Stimulated activated memory B cell treated with anti-CD40 and anti-IgM and Interleukin-4, amounts not matched to agents 10 μg/mL and 1 μg/mL and 100 μg/mL, for 72 hours (primary cell): ENCODE data around the gene SURF4.
A peak's percentile ranks its signal among the peaks of the same experiment; 100 is the strongest.
"Not testable (repeated sequence)": the region's sequence is repeated elsewhere in the genome, so short reads cannot be mapped to it uniquely, and the experiment has no call there.

Experiments used
- ATAC-seq: fragments of 150-1000 bp; cut with Tn5 transposase; 2 replicates; pipeline ENCODE4 v1.10.0; 2021
- H3K27ac Mint-ChIP-seq: one replicate; pipeline ENCODE4 v1.8.0; 2022; ENCODE audit warnings: mild to moderate bottlenecking, mixed read lengths
- H3K27me3 Mint-ChIP-seq: one replicate; pipeline ENCODE4 v1.8.0; 2022; ENCODE audit warnings: mixed read lengths
- H3K36me3 Mint-ChIP-seq: one replicate; pipeline ENCODE4 v1.8.0; 2022; ENCODE audit warnings: mixed read lengths
- H3K4me1 Mint-ChIP-seq: one replicate; pipeline ENCODE4 v1.8.0; 2022; ENCODE audit warnings: mixed read lengths
- H3K4me3 Mint-ChIP-seq: one replicate; pipeline ENCODE4 v1.8.0; 2022; ENCODE audit warnings: mild to moderate bottlenecking, moderate library complexity, mixed read lengths
- H3K9me3 Mint-ChIP-seq: one replicate; pipeline ENCODE4 v1.8.0; 2022; ENCODE audit warnings: mixed read lengths

SURF4 gene

GRCh38 chr9:133342570-133342969 lies 33.3 kb downstream of the SURF4 start:
- Mint-ChIP-seq H3K4me1 (peaks cover 65% of the 10 kb centered on the region), H3K27ac (peak overlapping the region; percentile 79), H3K9me3 (no peaks in the 10 kb centered on the region), H3K36me3 (peaks cover 48% of the 10 kb centered on the region), H3K27me3 (no peaks in the 10 kb centered on the region), H3K4me3 (no peak overlapping the region)
- ATAC-seq = no peak

DNA sequence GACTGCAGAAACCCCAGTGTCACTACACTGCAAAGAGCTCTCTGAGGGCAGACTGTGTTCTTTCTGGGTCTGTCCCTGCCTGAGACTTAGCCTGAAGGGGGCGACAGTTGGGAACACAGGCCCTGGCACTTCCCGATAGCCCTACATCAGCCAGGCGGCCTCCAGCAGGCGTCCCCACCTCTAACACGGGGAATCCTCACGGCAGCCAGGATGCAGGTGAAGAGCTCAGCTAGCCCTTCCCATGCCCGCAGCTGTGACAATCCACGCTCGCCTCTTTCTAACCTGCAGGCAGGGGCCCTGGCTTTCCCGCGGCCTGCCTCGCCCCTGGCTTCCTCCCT lies 33.8 kb downstream of the SURF4 start:
- ATAC-seq = no peak
- H3K4me1 Mint-ChIP-seq = peaks cover 66% of the 10 kb centered on the region
- H3K27me3 Mint-ChIP-seq = no peaks in the 10 kb centered on the region
- H3K36me3 Mint-ChIP-seq = peaks cover 48% of the 10 kb centered on the region
- peak overlapping the region; percentile 79 for H3K27ac Mint-ChIP-seq
- H3K4me3 Mint-ChIP-seq = no peak overlapping the region
- H3K9me3 Mint-ChIP-seq = no peaks in the 10 kb centered on the region

GRCh38 chr9:133341369-133342068 lies 34.3 kb downstream of the SURF4 start:
- peaks cover 48% of the 10 kb centered on the region for H3K36me3 Mint-ChIP-seq
- H3K27ac Mint-ChIP-seq = peak overlapping the region; percentile 79
- no peak overlapping the region for H3K4me3 Mint-ChIP-seq
- no peaks in the 10 kb centered on the region for H3K9me3 Mint-ChIP-seq
- peak; percentile 62 for ATAC-seq
- H3K27me3 Mint-ChIP-seq = no peaks in the 10 kb centered on the region
- H3K4me1 Mint-ChIP-seq = peaks cover 65% of the 10 kb centered on the region

DNA sequence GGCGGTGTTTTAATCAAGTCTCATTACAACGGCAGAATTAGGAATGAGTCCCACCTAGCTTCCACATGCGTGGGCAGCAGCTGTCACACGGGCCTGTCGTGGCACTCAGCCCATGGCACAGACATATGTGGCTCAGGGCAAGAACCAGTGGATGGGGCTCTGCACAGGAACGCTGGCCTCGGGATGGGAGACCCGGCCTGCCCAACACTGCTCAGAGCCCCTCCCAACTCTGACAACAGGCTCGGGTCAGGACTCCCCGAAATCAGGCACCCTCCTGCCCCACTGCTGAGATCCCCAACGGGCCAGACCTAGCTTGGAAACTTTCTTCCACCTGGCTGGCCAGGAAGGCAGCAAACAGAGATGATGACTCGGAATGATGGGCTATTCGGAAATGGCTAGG lies 34.9 kb downstream of the SURF4 start:
- Mint-ChIP-seq H3K4me3 (no peak overlapping the region), H3K9me3 (no peaks in the 10 kb centered on the region)

GRCh38 chr9:133340256-133340655 lies 35.6 kb downstream of the SURF4 start:
- Mint-ChIP-seq H3K27ac (peak overlapping the region; percentile 79), H3K27me3 (no peaks in the 10 kb centered on the region), H3K9me3 (no peaks in the 10 kb centered on the region), H3K36me3 (peaks cover 58% of the 10 kb centered on the region), H3K4me1 (peaks cover 71% of the 10 kb centered on the region), H3K4me3 (no peak overlapping the region)
- ATAC-seq = peak; percentile 17

More for the DNA sequence above, 34.9 kb downstream of the SURF4 start:
- H3K27me3 Mint-ChIP-seq = no peaks in the 10 kb centered on the region
- no peak for ATAC-seq
- H3K36me3 Mint-ChIP-seq = peaks cover 52% of the 10 kb centered on the region
- peaks cover 65% of the 10 kb centered on the region for H3K4me1 Mint-ChIP-seq
- H3K27ac Mint-ChIP-seq = peak overlapping the region; percentile 79

DNA sequence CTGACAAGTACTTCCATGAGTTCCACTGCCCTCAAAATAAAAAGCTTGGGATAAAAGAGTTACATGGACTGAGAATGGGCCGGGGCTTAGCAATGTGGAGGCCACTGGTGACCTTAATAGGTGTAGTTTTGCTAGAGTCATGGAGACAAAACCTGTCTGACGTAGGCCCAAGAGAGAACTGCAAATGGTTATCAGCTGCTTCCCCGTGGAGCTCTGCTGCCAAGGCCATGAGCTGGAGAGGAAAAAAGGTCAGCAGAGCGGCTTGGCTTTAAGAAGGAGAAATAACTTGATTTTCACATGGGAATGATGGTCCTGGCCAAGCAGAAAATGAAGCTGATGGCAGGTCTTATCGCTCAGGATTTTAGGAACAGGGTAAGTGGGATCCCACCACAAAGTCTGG lies 36.2 kb downstream of the SURF4 start:
- no peaks in the 10 kb centered on the region for H3K9me3 Mint-ChIP-seq
- no peak for ATAC-seq
- peaks cover 59% of the 10 kb centered on the region for H3K36me3 Mint-ChIP-seq
- H3K4me1 Mint-ChIP-seq = peaks cover 76% of the 10 kb centered on the region
- peak overlapping the region; percentile 79 for H3K27ac Mint-ChIP-seq
- no peaks in the 10 kb centered on the region for H3K27me3 Mint-ChIP-seq
- no peak overlapping the region for H3K4me3 Mint-ChIP-seq

DNA sequence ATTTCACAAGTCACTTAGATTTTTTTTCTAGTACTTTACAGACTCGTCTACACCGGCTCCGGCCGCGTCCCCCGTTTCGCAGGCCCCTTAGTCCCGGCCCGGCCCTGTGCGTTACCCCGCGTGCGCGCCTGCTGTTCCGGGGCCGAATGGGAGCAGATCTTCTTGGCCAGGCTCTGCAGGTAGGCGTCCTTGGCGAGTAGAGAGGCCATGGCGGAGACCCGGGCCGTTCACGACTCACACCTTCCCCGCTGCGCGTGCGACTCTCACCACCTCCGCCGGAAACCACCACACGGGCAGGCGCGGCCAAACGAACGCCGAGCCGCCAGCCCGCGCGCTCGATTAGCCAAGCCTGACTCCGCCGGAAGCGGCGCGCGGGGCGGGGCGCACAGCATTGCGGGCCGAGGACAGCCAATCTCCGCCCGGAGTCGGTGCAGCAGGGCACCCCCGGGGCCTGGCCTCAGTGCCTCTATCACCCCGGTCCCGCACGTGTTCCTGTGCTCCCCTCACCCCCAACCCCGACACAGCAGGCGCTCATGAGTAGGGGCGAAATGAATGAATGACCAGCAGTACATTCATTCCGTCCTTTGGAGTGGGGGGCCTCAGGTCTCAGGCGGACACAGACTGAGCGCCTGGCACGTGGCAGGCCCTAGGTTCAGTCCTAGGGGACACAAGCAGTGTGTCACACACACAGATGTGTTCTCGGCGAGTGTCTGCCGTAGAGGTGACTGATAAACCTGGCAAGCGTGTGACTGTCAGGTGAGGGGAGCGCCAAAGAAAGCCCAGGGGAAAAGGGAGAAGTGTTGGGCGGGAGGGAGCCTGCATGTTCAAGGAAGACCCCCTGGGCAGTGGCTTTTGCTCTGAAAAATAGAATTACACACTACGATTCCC lies 39.7 kb downstream of the SURF4 start, which contains the start of gene SURF6:
SURF6 (minus strand) TSS at position 265 of the 888 bp plus-strand sequence; CDS start at position 209, 56 bp downstream.
- peaks cover 83% of the 10 kb centered on the region for H3K4me1 Mint-ChIP-seq
- peak within 1 kb of the TSS; percentile 98 for H3K4me3 Mint-ChIP-seq
- H3K9me3 Mint-ChIP-seq = no peaks in the 10 kb centered on the region
- H3K27me3 Mint-ChIP-seq = no peaks in the 10 kb centered on the region
- H3K27ac Mint-ChIP-seq = peak within 1 kb of the TSS; percentile 94
- H3K36me3 Mint-ChIP-seq = peaks cover 75% of the 10 kb centered on the region
- ATAC-seq = peak; percentile 96

DNA sequence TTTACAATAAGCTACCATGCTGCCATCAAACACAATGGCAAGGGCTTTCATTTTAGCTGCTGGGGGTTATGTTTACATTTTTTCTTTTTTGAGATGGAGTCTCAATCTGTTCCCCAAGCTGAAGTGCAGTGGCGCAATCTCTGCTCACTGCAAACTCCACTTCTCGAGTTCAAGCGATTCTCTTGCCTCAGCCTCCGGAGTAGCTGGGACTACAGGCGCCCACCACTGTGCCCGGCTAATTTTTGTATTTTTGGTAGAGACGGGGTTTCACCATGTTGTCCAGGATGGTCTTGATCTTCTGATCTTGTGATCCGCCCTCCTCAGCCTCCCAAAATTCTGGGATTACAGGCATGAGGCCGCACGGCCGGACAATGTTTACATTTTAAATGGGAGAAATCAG lies 41.0 kb downstream of the SURF4 start:
- not testable (repeated sequence) for H3K27me3 Mint-ChIP-seq, H3K9me3 Mint-ChIP-seq, ATAC-seq
- Mint-ChIP-seq H3K36me3 (peaks cover 73% of the 10 kb centered on the region), H3K4me3 (peak overlapping the region; percentile 98), H3K4me1 (peaks cover 77% of the 10 kb centered on the region), H3K27ac (peak overlapping the region; percentile 94)

- H3K36me3 Mint-ChIP-seq = peaks cover 71% of the 10 kb centered on the region
- no peak overlapping the region for H3K27ac Mint-ChIP-seq
- peaks cover 77% of the 10 kb centered on the region for H3K4me1 Mint-ChIP-seq
- ATAC-seq = no peak
- H3K9me3 Mint-ChIP-seq = no peaks in the 10 kb centered on the region
- no peaks in the 10 kb centered on the region for H3K27me3 Mint-ChIP-seq
- H3K4me3 Mint-ChIP-seq = peak overlapping the region; percentile 98
These were observed 41.7 kb downstream of the SURF4 start for GRCh38 chr9:133334161-133334560.

- no peak for ATAC-seq
- peaks cover 78% of the 10 kb centered on the region for H3K4me1 Mint-ChIP-seq
- no peak overlapping the region for H3K4me3 Mint-ChIP-seq
- peaks cover 71% of the 10 kb centered on the region for H3K36me3 Mint-ChIP-seq
- H3K27ac Mint-ChIP-seq = no peak overlapping the region
- no peaks in the 10 kb centered on the region for H3K9me3 Mint-ChIP-seq
- H3K27me3 Mint-ChIP-seq = no peaks in the 10 kb centered on the region
These were observed 42.3 kb downstream of the SURF4 start for GRCh38 chr9:133333566-133333965.

GRCh38 chr9:133333011-133333410 lies 42.8 kb downstream of the SURF4 start:
- no peak overlapping the region for H3K4me3 Mint-ChIP-seq
- peaks cover 69% of the 10 kb centered on the region for H3K36me3 Mint-ChIP-seq
- no peak overlapping the region for H3K27ac Mint-ChIP-seq
- no peaks in the 10 kb centered on the region for H3K9me3 Mint-ChIP-seq
- H3K27me3 Mint-ChIP-seq = no peaks in the 10 kb centered on the region
- peaks cover 78% of the 10 kb centered on the region for H3K4me1 Mint-ChIP-seq
- no peak for ATAC-seq

DNA sequence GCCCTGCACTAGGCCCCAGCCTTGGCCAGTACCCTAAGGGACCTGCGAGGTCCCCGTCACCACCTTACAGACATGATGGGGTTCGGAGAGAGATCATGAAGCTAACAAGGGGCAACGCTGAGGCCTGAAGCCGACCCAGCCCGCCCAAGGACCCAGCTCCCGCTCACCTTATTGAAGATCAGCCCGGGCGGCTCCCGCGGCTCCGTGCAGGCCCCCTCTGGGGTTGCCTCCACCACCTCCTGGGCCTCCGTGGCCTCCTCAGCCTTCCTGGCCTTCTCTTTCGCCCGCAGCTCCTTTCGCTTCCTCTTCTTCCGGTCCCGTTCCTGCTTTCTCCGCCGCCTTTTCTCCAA lies 43.5 kb downstream of the SURF4 start:
- Mint-ChIP-seq H3K27ac (no peak overlapping the region), H3K9me3 (no peaks in the 10 kb centered on the region), H3K4me3 (no peak overlapping the region), H3K27me3 (no peaks in the 10 kb centered on the region), H3K36me3 (peaks cover 66% of the 10 kb centered on the region), H3K4me1 (peaks cover 72% of the 10 kb centered on the region)
- ATAC-seq = no peak

GRCh38 chr9:133331641-133332380 lies 44.0 kb downstream of the SURF4 start:
- H3K36me3 Mint-ChIP-seq = peaks cover 66% of the 10 kb centered on the region
- no peaks in the 10 kb centered on the region for H3K27me3 Mint-ChIP-seq
- H3K9me3 Mint-ChIP-seq = no peaks in the 10 kb centered on the region
- ATAC-seq = no peak
- no peak overlapping the region for H3K27ac Mint-ChIP-seq
- no peak overlapping the region for H3K4me3 Mint-ChIP-seq
- peaks cover 69% of the 10 kb centered on the region for H3K4me1 Mint-ChIP-seq

DNA sequence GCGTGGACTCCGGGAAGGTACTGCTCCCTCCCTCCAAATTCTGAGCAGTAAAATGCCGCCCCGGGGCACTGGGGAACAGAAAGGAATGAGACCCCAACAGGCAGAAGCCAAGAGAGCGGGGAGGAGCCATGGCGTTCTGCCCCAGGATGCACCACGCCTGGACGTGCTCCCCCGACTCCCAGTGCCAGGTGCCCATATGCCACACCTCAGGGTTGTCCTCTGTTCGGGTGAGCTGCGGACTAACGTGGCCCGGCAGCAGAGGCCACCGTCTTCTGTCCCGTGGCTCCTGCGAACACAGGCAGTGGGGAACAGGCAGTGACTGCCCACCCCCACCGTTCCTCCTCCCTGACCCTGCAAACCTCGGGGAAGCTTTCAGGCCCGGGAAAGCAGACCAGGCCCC lies 44.6 kb downstream of the SURF4 start:
- Mint-ChIP-seq H3K36me3 (peaks cover 65% of the 10 kb centered on the region), H3K27ac (no peak overlapping the region), H3K4me3 (no peak overlapping the region), H3K27me3 (no peaks in the 10 kb centered on the region), H3K9me3 (no peaks in the 10 kb centered on the region), H3K4me1 (peaks cover 63% of the 10 kb centered on the region)
- ATAC-seq = no peak
